Right atrium auricular region (tissue), 2 donors: ENCODE measurements around the gene GSAP. TPM values are rescaled to one million over a fixed set of nuclear protein-coding genes. Genes with fewer than 3 reads are reported as not detected.
"Not testable (repeated sequence)": the region's sequence is repeated elsewhere in the genome, so short reads cannot be mapped to it uniquely, and the experiment has no call there.

Experiments used
- DNase-seq: peaks from one replicate; pipeline ENCODE4 v3.0.0-alpha.2; 2019; ENCODE audit warnings: low spot score
- H3K27ac ChIP-seq, 2 donors: fragments of 200-600 bp; sonication (generic); 1 replicate in 1 of 2; 2 replicates in 1 of 2; pipeline ENCODE4 v1.5.1; 2016 to 2019
- H3K27me3 ChIP-seq, 2 donors: fragments of 200-600 bp; sonication (generic); one replicate each; pipeline versions ENCODE4 v1.5.1 to v1.6.0; 2017 to 2019
- H3K36me3 ChIP-seq: fragments of 200-600 bp; sonication (generic); one replicate; pipeline ENCODE4 v1.5.1; 2016
- H3K4me1 ChIP-seq, 2 donors: fragments of 200-600 bp; sonication (generic); one replicate each; pipeline versions ENCODE4 v1.5.1 to v1.6.0; 2017 to 2019
- H3K4me3 ChIP-seq, 2 donors: fragments of 200-600 bp; sonication (generic); 1 replicate in 1 of 2; 2 replicates in 1 of 2; pipeline ENCODE4 v1.5.1; 2017 to 2019; ENCODE audit warnings: mild to moderate bottlenecking in 1 of 2, moderate library complexity in 1 of 2
- H3K9me3 ChIP-seq, 2 donors: fragments of 200-600 bp; sonication (generic); one replicate each; pipeline ENCODE4 v1.5.1; 2019
- total RNA-seq, 2 donors: library from RNA; depleted of rRNA; stranded (reverse); fragments of >200 nt; gene quantifications; one replicate each; pipeline ENCODE4 v1.1.0, GENCODE V29; 2016
- TF ChIP-seq, protein P1 (sequence below), 2 donors: fragments of 200-600 bp; sonication (generic); IDR thresholded peaks; one replicate each; pipeline ENCODE4 v1.5.1; 2019; ENCODE audit warnings: antibody characterized with exemption in 2 of 2

Gene GSAP
- total RNA-seq, 2 donors from 2014 or later = 6.4 to 13.5 TPM

- TF ChIP-seq, protein P1, sequence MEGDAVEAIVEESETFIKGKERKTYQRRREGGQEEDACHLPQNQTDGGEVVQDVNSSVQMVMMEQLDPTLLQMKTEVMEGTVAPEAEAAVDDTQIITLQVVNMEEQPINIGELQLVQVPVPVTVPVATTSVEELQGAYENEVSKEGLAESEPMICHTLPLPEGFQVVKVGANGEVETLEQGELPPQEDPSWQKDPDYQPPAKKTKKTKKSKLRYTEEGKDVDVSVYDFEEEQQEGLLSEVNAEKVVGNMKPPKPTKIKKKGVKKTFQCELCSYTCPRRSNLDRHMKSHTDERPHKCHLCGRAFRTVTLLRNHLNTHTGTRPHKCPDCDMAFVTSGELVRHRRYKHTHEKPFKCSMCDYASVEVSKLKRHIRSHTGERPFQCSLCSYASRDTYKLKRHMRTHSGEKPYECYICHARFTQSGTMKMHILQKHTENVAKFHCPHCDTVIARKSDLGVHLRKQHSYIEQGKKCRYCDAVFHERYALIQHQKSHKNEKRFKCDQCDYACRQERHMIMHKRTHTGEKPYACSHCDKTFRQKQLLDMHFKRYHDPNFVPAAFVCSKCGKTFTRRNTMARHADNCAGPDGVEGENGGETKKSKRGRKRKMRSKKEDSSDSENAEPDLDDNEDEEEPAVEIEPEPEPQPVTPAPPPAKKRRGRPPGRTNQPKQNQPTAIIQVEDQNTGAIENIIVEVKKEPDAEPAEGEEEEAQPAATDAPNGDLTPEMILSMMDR (IDR thresholded peaks at IDR 0.05) = no peak
- H3K36me3 ChIP-seq = no peaks in the 10 kb centered on the region
- no peak for DNase-seq
- H3K9me3 ChIP-seq = no peaks in the 10 kb centered on the region
- peak overlapping the region in 1 of 2 donors; percentile 37 for H3K27ac ChIP-seq
- peaks cover 0 to 15% of the 10 kb centered on the region in 2 donors for H3K4me1 ChIP-seq
- H3K4me3 ChIP-seq = no peak overlapping the region
- H3K27me3 ChIP-seq = no peaks in the 10 kb centered on the region
Measured at GRCh38 chr7:77337456-77337990, 78.6 kb downstream of the GSAP start.

DNA sequence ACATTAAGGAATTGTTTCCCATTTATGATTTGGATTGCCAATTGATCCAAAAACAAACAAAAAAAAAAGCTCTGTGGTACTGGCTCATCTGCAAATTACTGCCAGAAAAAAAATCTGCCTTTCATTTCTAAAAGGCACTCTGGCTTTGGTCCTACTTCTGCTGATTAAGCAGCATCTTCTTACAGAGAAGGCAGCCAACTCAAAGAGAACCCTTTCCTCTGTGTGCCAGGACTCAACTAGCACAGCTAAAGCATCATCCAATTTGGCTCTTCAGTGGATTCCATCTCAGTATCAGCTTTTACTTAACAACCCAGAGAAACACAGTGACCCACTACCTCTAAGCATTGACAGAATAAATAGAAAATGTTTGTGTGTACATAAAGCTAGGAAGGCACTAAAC lies 80.6 kb downstream of the GSAP start:
- no peak for DNase-seq
- H3K4me3 ChIP-seq = no peak overlapping the region
- H3K27me3 ChIP-seq = no peaks in the 10 kb centered on the region
- no peaks in the 10 kb centered on the region for H3K9me3 ChIP-seq
- peaks cover 0 to 33% of the 10 kb centered on the region in 2 donors for H3K4me1 ChIP-seq
- TF ChIP-seq, protein P1 (IDR thresholded peaks at IDR 0.05) = no peak
- H3K36me3 ChIP-seq = no peaks in the 10 kb centered on the region
- no peak overlapping the region for H3K27ac ChIP-seq

- H3K27ac ChIP-seq, H3K4me3 ChIP-seq, H3K27me3 ChIP-seq, H3K9me3 ChIP-seq, DNase-seq, H3K36me3 ChIP-seq: not testable (repeated sequence)
- peaks cover 0 to 39% of the 10 kb centered on the region in 2 donors for H3K4me1 ChIP-seq
Measured at GRCh38 chr7:77334039-77334438, 82.1 kb downstream of the GSAP start.

- H3K4me1 ChIP-seq = peaks cover 0 to 52% of the 10 kb centered on the region in 2 donors
- no peaks in the 10 kb centered on the region for H3K9me3 ChIP-seq
- H3K27me3 ChIP-seq = no peaks in the 10 kb centered on the region
- DNase-seq = peak; percentile 75
- no peak overlapping the region for H3K4me3 ChIP-seq
- H3K27ac ChIP-seq = no peak overlapping the region
- TF ChIP-seq, protein P1 (IDR thresholded peaks at IDR 0.05) = peak; percentile 52 to 84
- H3K36me3 ChIP-seq = no peaks in the 10 kb centered on the region
Measured at GRCh38 chr7:77331938-77332695, 84.0 kb downstream of the GSAP start.

- peaks cover 0 to 53% of the 10 kb centered on the region in 2 donors for H3K4me1 ChIP-seq
- H3K27ac ChIP-seq = peak overlapping the region; percentile 44 to 48
- DNase-seq = no peak
- H3K9me3 ChIP-seq = no peaks in the 10 kb centered on the region
- no peak overlapping the region for H3K4me3 ChIP-seq
- no peaks in the 10 kb centered on the region for H3K36me3 ChIP-seq
- TF ChIP-seq, protein P1 (IDR thresholded peaks at IDR 0.05) = no peak
- no peaks in the 10 kb centered on the region for H3K27me3 ChIP-seq
Measured at GRCh38 chr7:77330169-77330882, 85.8 kb downstream of the GSAP start.
